NB4 (cell line): Measurements from ENCODE around the gene HTR2A.

Experiments
- CTCF ChIP-seq: IDR thresholded peaks from one replicate; pipeline ENCODE4 v1.5.1; 2012; ENCODE audit warnings: low read depth, low read length
- MYC ChIP-seq: IDR thresholded peaks from 2 replicates; pipeline ENCODE4 v1.6.1; 2011; ENCODE audit warnings: low read depth, low read length
- POLR2A ChIP-seq: IDR thresholded peaks from 2 replicates; pipeline ENCODE4 v1.6.1; 2011; ENCODE audit warnings: mild to moderate bottlenecking; ENCODE audit not compliant: insufficient read length; ENCODE audit errors: extremely low read depth
- TF ChIP-seq, protein P1 (sequence below): IDR thresholded peaks from 2 replicates; pipeline ENCODE4 v1.6.1; 2011; ENCODE audit warnings: low read depth, low read length

DNA sequence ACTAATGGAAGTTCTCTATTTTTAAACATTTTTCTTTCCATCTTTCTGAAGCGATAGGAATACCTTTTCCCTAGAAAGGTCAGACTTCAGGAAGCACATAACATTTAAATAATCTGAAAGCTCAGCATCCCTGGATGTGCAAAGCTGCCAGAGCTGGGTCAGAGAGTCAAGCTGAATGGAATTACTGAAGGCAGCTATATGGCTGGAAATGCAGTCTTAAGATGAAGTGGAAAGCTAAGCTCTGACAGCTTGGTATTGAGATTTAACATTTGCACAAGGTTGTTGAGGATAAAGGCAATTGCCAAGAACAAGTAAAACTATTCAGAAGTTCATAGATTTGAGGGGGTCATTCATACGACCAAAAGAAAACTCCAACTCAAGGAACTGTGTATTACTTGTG is 28.8 kb downstream of the HTR2A start:
- TF ChIP-seq CTCF (no peak), POLR2A (no peak), MYC (no peak)
- TF ChIP-seq, protein P1, sequence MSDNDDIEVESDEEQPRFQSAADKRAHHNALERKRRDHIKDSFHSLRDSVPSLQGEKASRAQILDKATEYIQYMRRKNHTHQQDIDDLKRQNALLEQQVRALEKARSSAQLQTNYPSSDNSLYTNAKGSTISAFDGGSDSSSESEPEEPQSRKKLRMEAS = no peak
